Muscle of back (tissue), 11 donors: ENCODE data around the gene FIBCD1. TPM values are rescaled to one million over a fixed set of nuclear protein-coding genes. Genes with fewer than 3 reads are reported as not detected.

Experiments used
- DNase-seq, 3 donors: peaks; one replicate each; pipeline versions ENCODE4 v3.0.0 to v3.0.0-alpha.2; 2013
- polyA plus RNA-seq, 10 donors: library from polyadenylated mRNA; unstranded; fragments of 120-200 nt; gene quantifications; one replicate each; pipeline ENCODE4 v1.2.1, GENCODE V29; 2013; ENCODE audit not compliant: insufficient read length in 10 of 10

The FIBCD1 gene
- polyA plus RNA-seq, 10 donors = 0.12 to 0.22 TPM; not detected in 8

GRCh38 chr9:130896233-130897014 is 42.6 kb downstream of the FIBCD1 start, which contains the start of gene QRFP:
Gene QRFP, minus strand, starts transcription at chr9:130896812. Its CDS starts 2,974 bp downstream, at chr9:130893838.
- DNase-seq = no peak

- DNase-seq = no peak
These were observed 43.4 kb downstream of the FIBCD1 start for GRCh38 chr9:130895481-130896232.

- no peak for DNase-seq
These were observed 44.0 kb downstream of the FIBCD1 start for GRCh38 chr9:130895038-130895437.

DNA sequence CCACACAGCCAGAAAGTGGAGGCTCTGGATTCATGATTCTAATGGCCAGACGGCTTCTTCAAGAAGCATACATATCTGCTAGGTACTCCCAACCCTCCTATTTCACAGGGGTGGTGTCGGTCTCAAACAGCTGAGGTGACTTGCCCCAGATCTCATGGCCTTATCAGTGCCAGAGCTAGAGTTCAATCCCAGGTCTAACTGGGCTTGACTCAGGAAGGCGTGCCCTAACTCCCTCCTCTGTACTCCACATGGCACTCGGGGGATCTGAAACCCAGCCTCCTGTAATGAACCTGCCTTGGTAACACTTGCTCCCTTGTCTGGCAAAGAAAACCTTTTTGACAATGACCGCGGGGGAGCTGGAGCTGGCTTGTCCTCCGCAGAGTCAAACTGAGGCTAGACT is 44.5 kb downstream of the FIBCD1 start:
- DNase-seq = no peak

DNA sequence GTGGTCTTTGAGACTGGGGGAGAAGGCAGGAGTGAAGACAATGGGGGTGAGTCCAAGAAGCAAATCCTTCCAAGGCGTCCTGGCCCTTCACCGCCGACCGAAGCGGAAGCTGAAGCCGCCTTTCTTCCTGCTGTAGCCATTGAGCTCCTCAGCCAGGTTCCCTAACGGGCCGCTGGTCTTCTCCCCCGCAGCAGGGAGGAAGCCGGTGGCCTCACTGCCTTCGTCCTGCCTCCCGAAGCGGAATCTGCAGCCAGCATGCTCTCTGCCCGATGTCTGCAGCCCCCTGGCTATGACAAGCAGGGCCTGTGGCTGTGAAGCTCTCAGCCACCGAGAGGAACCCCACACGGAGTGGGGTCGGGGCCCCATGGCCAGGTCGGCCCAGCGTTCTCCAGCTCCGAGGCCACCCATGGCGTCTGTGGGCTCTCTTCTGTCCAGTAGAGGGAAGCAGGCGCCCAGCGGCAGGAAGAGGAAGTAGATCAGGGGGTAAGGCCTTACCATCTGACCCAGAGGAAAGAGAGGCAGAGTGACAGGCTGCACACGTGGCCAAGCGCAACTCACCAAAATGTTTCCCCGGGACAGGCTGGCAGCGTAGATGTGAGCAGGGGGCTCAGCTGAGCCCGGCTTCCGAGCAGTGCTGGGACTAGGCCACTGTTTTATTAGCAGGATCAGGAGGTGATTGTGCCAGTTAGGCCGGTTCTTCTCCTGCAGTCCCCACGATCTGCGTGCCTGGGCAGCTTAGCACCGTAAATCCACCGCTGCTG is 45.5 kb downstream of the FIBCD1 start:
- peak in 2 of 3 donors; percentile 33 to 74 for DNase-seq

- peak in 1 of 3 donors; percentile 29 for DNase-seq
These were observed 46.4 kb downstream of the FIBCD1 start for GRCh38 chr9:130892477-130893304.

DNA sequence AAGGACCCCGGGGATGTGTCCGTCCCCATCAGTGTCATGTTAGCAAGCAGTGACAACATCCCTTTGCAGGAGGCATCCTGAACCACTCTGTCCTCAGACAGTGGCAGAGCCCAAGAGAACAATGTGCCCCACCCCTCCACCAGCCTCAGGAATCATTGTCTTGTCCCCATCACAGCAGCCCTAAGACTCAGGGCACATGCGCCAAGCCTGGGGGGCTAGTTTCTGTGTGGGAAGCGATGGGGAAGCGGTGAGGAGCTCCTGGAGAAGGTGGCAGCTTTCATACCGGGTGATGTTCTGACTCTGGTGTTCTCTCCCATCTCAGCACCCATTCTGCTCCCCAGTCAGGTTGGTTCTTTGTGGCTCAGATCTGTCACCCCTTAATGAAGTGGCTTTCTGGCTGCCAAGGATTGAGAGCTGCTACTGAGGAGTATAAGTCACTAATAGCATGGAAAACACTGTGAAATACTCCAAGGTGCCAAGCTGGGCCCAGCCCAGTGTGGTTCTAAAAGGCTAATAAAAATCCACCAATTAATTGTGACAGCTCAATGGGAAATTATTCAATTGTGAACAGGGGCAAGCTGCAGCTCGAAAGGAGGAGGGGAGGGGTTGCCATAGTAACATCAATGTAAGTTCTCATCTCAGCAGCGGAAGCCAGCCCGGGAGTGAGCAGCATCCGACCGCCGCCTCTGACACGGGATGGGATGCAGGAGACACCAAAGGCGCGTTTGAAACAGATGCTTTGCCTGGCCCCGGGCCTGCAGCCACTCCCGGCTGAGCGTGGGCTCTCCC is 47.2 kb downstream of the FIBCD1 start:
- DNase-seq = peak in 1 of 3 donors; percentile 61

- no peak for DNase-seq
These were observed 48.0 kb downstream of the FIBCD1 start for GRCh38 chr9:130890870-130891687.

GRCh38 chr9:130890124-130890523 is 48.9 kb downstream of the FIBCD1 start:
- DNase-seq = no peak

GRCh38 chr9:130888146-130888885 is 50.7 kb downstream of the FIBCD1 start:
- DNase-seq = no peak

GRCh38 chr9:130887494-130888144 is 51.4 kb downstream of the FIBCD1 start:
- DNase-seq = no peak

DNA sequence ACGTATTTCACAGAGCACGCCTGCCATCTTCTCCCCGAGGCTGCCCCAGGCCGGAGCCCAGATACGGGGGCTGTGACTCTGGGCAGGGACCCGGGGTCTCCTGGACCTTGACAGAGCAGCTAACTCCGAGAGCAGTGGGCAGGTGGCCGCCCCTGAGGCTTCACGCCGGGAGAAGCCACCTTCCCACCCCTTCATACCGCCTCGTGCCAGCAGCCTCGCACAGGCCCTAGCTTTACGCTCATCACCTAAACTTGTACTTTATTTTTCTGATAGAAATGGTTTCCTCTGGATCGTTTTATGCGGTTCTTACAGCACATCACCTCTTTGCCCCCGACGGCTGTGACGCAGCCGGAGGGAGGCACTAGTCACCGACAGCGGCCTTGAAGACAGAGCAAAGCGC is 52.1 kb downstream of the FIBCD1 start:
- no peak for DNase-seq

DNA sequence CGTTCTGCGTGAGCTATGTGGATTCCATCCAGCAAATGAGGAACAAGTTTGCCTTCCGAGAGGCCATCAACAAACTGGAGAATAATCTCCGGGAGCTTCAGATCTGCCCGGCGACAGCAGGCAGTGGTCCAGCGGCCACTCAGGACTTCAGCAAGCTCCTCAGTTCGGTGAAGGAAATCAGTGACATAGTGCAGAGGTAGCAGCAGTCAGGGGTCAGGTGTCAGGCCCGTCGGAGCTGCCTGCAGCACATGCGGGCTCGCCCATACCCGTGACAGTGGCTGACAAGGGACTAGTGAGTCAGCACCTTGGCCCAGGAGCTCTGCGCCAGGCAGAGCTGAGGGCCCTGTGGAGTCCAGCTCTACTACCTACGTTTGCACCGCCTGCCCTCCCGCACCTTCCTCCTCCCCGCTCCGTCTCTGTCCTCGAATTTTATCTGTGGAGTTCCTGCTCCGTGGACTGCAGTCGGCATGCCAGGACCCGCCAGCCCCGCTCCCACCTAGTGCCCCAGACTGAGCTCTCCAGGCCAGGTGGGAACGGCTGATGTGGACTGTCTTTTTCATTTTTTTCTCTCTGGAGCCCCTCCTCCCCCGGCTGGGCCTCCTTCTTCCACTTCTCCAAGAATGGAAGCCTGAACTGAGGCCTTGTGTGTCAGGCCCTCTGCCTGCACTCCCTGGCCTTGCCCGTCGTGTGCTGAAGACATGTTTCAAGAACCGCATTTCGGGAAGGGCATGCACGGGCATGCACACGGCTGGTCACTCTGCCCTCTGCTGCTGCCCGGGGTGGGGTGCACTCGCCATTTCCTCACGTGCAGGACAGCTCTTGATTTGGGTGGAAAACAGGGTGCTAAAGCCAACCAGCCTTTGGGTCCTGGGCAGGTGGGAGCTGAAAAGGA is 53.3 kb downstream of the FIBCD1 start:
- no peak for DNase-seq

DNA sequence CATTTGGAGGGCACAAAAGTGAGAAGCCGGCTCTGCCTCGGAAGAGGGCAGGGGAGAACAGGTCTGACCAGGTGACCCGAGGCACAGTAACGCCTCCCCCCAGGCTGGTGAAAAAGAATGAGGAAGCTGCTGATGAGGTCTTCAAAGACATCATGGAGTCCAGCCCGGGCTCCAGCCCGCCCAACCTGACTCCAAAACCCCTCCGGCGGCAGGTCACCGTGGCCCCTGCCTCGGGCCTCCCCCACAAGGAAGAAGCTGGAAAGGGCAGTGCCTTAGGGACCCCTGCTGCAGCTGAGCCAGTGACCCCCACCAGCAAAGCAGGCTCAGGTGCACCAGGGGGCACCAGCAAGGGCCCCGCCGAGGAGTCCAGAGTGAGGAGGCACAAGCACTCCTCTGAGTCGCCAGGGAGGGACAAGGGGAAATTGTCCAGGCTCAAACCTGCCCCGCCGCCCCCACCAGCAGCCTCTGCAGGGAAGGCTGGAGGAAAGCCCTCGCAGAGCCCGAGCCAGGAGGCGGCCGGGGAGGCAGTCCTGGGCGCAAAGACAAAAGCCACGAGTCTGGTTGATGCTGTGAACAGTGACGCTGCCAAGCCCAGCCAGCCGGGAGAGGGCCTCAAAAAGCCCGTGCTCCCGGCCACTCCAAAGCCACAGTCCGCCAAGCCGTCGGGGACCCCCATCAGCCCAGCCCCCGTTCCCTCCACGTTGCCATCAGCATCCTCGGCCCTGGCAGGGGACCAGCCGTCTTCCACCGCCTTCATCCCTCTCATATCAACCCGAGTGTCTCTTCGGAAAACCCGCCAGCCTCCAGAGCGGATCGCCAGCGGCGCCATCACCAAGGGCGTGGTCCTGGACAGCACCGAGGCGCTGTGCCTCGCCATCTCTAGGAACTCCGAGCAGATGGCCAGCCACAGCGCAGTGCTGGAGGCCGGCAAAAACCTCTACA is 54.2 kb downstream of the FIBCD1 start:
- DNase-seq = no peak

DNA sequence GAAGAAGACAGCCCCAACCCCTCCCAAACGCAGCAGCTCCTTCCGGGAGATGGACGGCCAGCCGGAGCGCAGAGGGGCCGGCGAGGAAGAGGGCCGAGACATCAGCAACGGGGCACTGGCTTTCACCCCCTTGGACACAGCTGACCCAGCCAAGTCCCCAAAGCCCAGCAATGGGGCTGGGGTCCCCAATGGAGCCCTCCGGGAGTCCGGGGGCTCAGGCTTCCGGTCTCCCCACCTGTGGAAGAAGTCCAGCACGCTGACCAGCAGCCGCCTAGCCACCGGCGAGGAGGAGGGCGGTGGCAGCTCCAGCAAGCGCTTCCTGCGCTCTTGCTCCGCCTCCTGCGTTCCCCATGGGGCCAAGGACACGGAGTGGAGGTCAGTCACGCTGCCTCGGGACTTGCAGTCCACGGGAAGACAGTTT is 54.9 kb downstream of the FIBCD1 start:
- no peak for DNase-seq

DNA sequence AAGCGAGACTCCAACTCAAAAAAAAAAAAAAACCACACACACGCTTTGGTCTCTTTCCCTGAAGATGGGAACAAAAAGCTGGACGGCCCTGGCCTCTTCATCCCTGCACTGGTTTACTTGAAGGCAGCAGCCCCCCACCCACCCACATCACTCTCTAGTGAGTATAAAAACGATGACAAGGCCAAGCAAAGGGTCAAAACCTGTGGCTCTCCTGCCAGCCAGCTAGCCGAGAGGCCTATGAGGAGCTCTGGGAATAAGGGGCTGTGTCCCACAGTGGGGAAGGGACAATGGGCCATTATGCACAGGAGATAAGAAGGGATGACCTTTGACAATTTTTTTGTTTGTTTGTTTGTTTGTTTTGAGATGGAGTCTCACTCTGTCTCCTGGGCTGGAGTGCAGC is 55.6 kb downstream of the FIBCD1 start:
- no peak for DNase-seq
